HEK293T (cell line): ENCODE data around the gene ZBTB24.

ENCODE experiments used
- ARNT ChIP-seq: fragments of 450-650 bp; IDR thresholded peaks from 2 replicates; pipeline ENCODE4 v1.6.1; 2017; ENCODE audit warnings: mild to moderate bottlenecking
- BHLHE40 ChIP-seq: fragments of 450-650 bp; IDR thresholded peaks from 2 replicates; pipeline ENCODE4 v1.6.1; 2016; ENCODE audit warnings: mild to moderate bottlenecking, moderate library complexity, borderline replicate concordance
- CTBP1 ChIP-seq: fragments of 450-650 bp; IDR thresholded peaks from 2 replicates; pipeline ENCODE4 v1.6.1; 2016; ENCODE audit warnings: borderline replicate concordance
- ELF4 ChIP-seq: fragments of 450-650 bp; IDR thresholded peaks from 2 replicates; pipeline ENCODE4 v1.6.1; 2017; ENCODE audit warnings: antibody characterized with exemption
- FOXK2 ChIP-seq: fragments of 450-650 bp; IDR thresholded peaks from 2 replicates; pipeline ENCODE4 v1.6.1; 2016; ENCODE audit warnings: mild to moderate bottlenecking
- HDGF ChIP-seq: fragments of 450-650 bp; IDR thresholded peaks from 2 replicates; pipeline ENCODE4 v1.6.1; 2017; ENCODE audit warnings: antibody characterized with exemption, borderline replicate concordance
- LEF1 ChIP-seq: fragments of 450-650 bp; IDR thresholded peaks from 2 replicates; pipeline ENCODE4 v1.6.1; 2017; ENCODE audit warnings: mild to moderate bottlenecking, borderline replicate concordance
- NFRKB ChIP-seq: fragments of 450-650 bp; IDR thresholded peaks from 2 replicates; pipeline ENCODE4 v1.6.1; 2016; ENCODE audit warnings: mild to moderate bottlenecking, moderate library complexity
- SP1 ChIP-seq: fragments of 450-650 bp; IDR thresholded peaks from 2 replicates; pipeline ENCODE4 v1.6.1; 2017
- SUZ12 ChIP-seq: fragments of 450-650 bp; IDR thresholded peaks from 2 replicates; pipeline ENCODE4 v1.6.1; 2016; ENCODE audit warnings: mild to moderate bottlenecking
- TARDBP ChIP-seq: fragments of 450-650 bp; IDR thresholded peaks from 2 replicates; pipeline ENCODE4 v1.6.1; 2016
- ZNF384 ChIP-seq: fragments of 450-650 bp; IDR thresholded peaks from 2 replicates; pipeline ENCODE4 v1.6.1; 2016
- TF ChIP-seq, protein P1 (sequence below): fragments of 450-650 bp; IDR thresholded peaks from 2 replicates; pipeline ENCODE4 v1.6.1; 2016

DNA sequence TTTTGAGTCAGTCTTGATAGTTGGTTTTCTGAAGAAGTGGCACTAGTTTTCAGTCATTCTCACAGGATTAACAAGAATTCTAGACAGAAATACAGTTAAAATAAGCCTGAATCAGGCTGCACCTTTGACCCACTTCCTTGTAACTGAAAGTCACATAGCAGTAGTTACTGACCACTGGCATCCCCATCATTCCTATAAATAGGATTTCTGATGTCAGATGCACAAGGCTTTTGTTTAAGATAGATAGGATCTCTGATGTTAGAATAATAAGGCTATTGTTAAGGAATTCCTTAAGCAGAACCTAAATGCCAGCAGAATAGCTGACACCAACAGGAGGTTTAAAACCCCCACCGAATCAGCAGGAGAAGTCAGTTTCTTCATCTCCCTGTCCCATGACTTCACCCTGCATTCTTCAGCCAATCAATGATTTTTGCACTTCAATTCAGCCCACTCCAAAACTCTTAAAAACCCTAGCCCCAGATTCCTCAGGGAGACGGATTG is 30.6 kb upstream of the ZBTB24 start:
- TF ChIP-seq SUZ12 (no peak), SP1 (no peak), ELF4 (no peak), HDGF (no peak), TARDBP (no peak), BHLHE40 (no peak), ARNT (no peak), LEF1 (no peak), ZNF384 (no peak), NFRKB (no peak), CTBP1 (no peak), FOXK2 (no peak)
- TF ChIP-seq, protein P1, sequence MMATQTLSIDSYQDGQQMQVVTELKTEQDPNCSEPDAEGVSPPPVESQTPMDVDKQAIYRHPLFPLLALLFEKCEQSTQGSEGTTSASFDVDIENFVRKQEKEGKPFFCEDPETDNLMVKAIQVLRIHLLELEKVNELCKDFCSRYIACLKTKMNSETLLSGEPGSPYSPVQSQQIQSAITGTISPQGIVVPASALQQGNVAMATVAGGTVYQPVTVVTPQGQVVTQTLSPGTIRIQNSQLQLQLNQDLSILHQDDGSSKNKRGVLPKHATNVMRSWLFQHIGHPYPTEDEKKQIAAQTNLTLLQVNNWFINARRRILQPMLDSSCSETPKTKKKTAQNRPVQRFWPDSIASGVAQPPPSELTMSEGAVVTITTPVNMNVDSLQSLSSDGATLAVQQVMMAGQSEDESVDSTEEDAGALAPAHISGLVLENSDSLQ, result no peak
